CD4-positive, CD25-positive, alpha-beta regulatory T cell (primary cell): ENCODE measurements around the gene TMEM233. TPM values are rescaled to one million over a fixed set of nuclear protein-coding genes. Genes with fewer than 3 reads are reported as not detected.

ENCODE experiments used
- ATAC-seq, 2 donors: fragments of 150-1000 bp; cut with Tn5 transposase; one replicate each; pipeline ENCODE4 v1.10.0; 2021; ENCODE audit warnings: low read depth in 2 of 2, moderate number of reproducible peaks in 2 of 2, moderate library complexity in 1 of 2
- DNase-seq, 3 donors: peaks; one replicate each; pipeline versions ENCODE4 v3.0.0 to v3.0.0-alpha.2; 2012 to 2022; ENCODE audit warnings: mixed read lengths in 1 of 3
- H3K27ac ChIP-seq: one replicate; pipeline ENCODE4 v1.7.0; 2013; ENCODE audit warnings: mild to moderate bottlenecking, low read length; ENCODE audit not compliant: insufficient read depth, poor library complexity, severe bottlenecking
- H3K27me3 ChIP-seq: one replicate; pipeline ENCODE4 v1.7.0; 2013; ENCODE audit warnings: low read length; ENCODE audit not compliant: control insufficient read depth, insufficient read depth
- H3K36me3 ChIP-seq: one replicate; pipeline ENCODE4 v1.7.0; 2013; ENCODE audit warnings: mild to moderate bottlenecking, low read length, moderate library complexity; ENCODE audit not compliant: control insufficient read depth, insufficient read depth
- H3K4me1 ChIP-seq: 2 replicates; pipeline ENCODE4 v1.7.0; 2013; ENCODE audit warnings: mild to moderate bottlenecking, low read length; ENCODE audit not compliant: insufficient read depth, control insufficient read depth, poor library complexity, severe bottlenecking
- H3K4me3 ChIP-seq: one replicate; pipeline ENCODE4 v1.7.0; 2013; ENCODE audit warnings: low read depth, mild to moderate bottlenecking, low read length, moderate library complexity
- H3K9me3 ChIP-seq, 2 experiments: 1 replicate in 1 of 2; 2 replicates in 1 of 2; pipeline ENCODE4 v1.7.0; 2013; ENCODE audit warnings: low read length in 2 of 2, mild to moderate bottlenecking in 1 of 2, moderate library complexity in 1 of 2; ENCODE audit not compliant: control insufficient read depth in 2 of 2
- H3K27ac Mint-ChIP-seq, 3 donors: one replicate each; pipeline ENCODE4 v1.8.0; 2020 to 2022; ENCODE audit warnings: mild to moderate bottlenecking in 3 of 3, mixed read lengths in 3 of 3, moderate library complexity in 2 of 3
- H3K27me3 Mint-ChIP-seq: one replicate; pipeline ENCODE4 v1.8.0; 2022; ENCODE audit warnings: mild to moderate bottlenecking, mixed read lengths
- H3K36me3 Mint-ChIP-seq: one replicate; pipeline ENCODE4 v1.8.0; 2020; ENCODE audit warnings: mixed read lengths
- H3K4me1 Mint-ChIP-seq, 4 donors: one replicate each; pipeline ENCODE4 v1.8.0; 2020 to 2022; ENCODE audit warnings: mixed read lengths in 4 of 4, mild to moderate bottlenecking in 1 of 4
- H3K4me3 Mint-ChIP-seq, 4 donors: one replicate each; pipeline ENCODE4 v1.8.0; 2020 to 2022; ENCODE audit warnings: mild to moderate bottlenecking in 4 of 4, mixed read lengths in 4 of 4, moderate library complexity in 3 of 4
- H3K9me3 Mint-ChIP-seq, 7 donors: one replicate each; pipeline ENCODE4 v1.8.0; 2020 to 2022; ENCODE audit warnings: mixed read lengths in 7 of 7, mild to moderate bottlenecking in 3 of 7, moderate library complexity in 2 of 7
- polyA plus RNA-seq, 4 donors: library from polyadenylated mRNA; unstranded; fragments of 300-500 nt; fragmentation: Illumina TruSeq; gene quantifications; one replicate each; pipeline ENCODE4 v1.2.3, GENCODE V29; 2021
- total RNA-seq: library from RNA; stranded (reverse); gene quantifications from one replicate; pipeline ENCODE4 v1.2.3, GENCODE V29; 2022

TMEM233 gene
- total RNA-seq (not detected), polyA plus RNA-seq (not detected)

GRCh38 chr12:119593578-119594398 is at the start of gene TMEM233:
TSS of gene TMEM233 (plus strand) at chr12:119593774. CDS start at chr12:119593849, 75 bp downstream.
- peaks cover 68% of the 10 kb centered on the region for H3K27me3 Mint-ChIP-seq
- Histone ChIP-seq H3K27me3 (peaks cover 33% of the 10 kb centered on the region), H3K36me3 (no peaks in the 10 kb centered on the region), H3K9me3 (no peaks in the 10 kb centered on the region), H3K4me3 (no peak within 1 kb of the TSS), H3K4me1 (no peaks in the 10 kb centered on the region), H3K27ac (no peak within 1 kb of the TSS)
- DNase-seq (no peak), ATAC-seq (no peak)
- no peaks in the 10 kb centered on the region for H3K36me3 Mint-ChIP-seq
- H3K4me3 Mint-ChIP-seq: no peak within 1 kb of the TSS
- peaks cover 3 to 17% (median 7%) of the 10 kb centered on the region in 4 donors for H3K4me1 Mint-ChIP-seq
- H3K9me3 Mint-ChIP-seq: peaks cover 0 to 4% (median 0%) of the 10 kb centered on the region in 7 donors
- no peak within 1 kb of the TSS for H3K27ac Mint-ChIP-seq

GRCh38 chr12:119544765-119545625 is 48.6 kb upstream of the TMEM233 start:
- peaks cover 0 to 6% (median 0%) of the 10 kb centered on the region in 7 donors for H3K9me3 Mint-ChIP-seq
- peaks cover 18% of the 10 kb centered on the region for H3K27me3 Mint-ChIP-seq
- H3K4me3 Mint-ChIP-seq: no peak overlapping the region
- Histone ChIP-seq H3K27me3 (peaks cover 3% of the 10 kb centered on the region), H3K4me1 (no peaks in the 10 kb centered on the region), H3K9me3 (no peaks in the 10 kb centered on the region), H3K36me3 (no peaks in the 10 kb centered on the region), H3K4me3 (no peak overlapping the region), H3K27ac (no peak overlapping the region)
- no peak overlapping the region for H3K27ac Mint-ChIP-seq
- ATAC-seq: peak in 1 of 2 donors; percentile 37
- H3K36me3 Mint-ChIP-seq: no peaks in the 10 kb centered on the region
- DNase-seq: peak; percentile 25 to 68 (median 49)
- H3K4me1 Mint-ChIP-seq: no peaks in the 10 kb centered on the region

GRCh38 chr12:119546340-119546739 is 47.2 kb upstream of the TMEM233 start:
- Mint-ChIP-seq H3K27me3 (peaks cover 18% of the 10 kb centered on the region), H3K4me3 (no peak overlapping the region)

GRCh38 chr12:119547001-119547400 is 46.6 kb upstream of the TMEM233 start:
- no peak for DNase-seq
- no peaks in the 10 kb centered on the region for H3K9me3 ChIP-seq
- H3K27ac Mint-ChIP-seq: no peak overlapping the region
- no peak overlapping the region for H3K4me3 Mint-ChIP-seq
- H3K27me3 ChIP-seq: peaks cover 6% of the 10 kb centered on the region
- peaks cover 18% of the 10 kb centered on the region for H3K27me3 Mint-ChIP-seq
- H3K36me3 Mint-ChIP-seq: no peaks in the 10 kb centered on the region
- no peak overlapping the region for H3K4me3 ChIP-seq
- H3K4me1 ChIP-seq: no peaks in the 10 kb centered on the region
- peaks cover 0 to 7% (median 0%) of the 10 kb centered on the region in 7 donors for H3K9me3 Mint-ChIP-seq
- no peak for ATAC-seq
- H3K4me1 Mint-ChIP-seq: no peaks in the 10 kb centered on the region
- no peak overlapping the region for H3K27ac ChIP-seq
- no peaks in the 10 kb centered on the region for H3K36me3 ChIP-seq

More at GRCh38 chr12:119546340-119546739, 47.2 kb upstream of the TMEM233 start:
- Histone ChIP-seq H3K4me1 (no peaks in the 10 kb centered on the region), H3K27me3 (peaks cover 6% of the 10 kb centered on the region), H3K4me3 (no peak overlapping the region), H3K9me3 (no peaks in the 10 kb centered on the region), H3K27ac (no peak overlapping the region), H3K36me3 (no peaks in the 10 kb centered on the region)
- Mint-ChIP-seq H3K36me3 (no peaks in the 10 kb centered on the region), H3K4me1 (no peaks in the 10 kb centered on the region), H3K9me3 (peaks cover 0 to 7% (median 0%) of the 10 kb centered on the region in 7 donors), H3K27ac (no peak overlapping the region)
- ATAC-seq: no peak
- no peak for DNase-seq

- peaks cover 0 to 8% (median 0%) of the 10 kb centered on the region in 7 donors for H3K9me3 Mint-ChIP-seq
- H3K27ac Mint-ChIP-seq: no peak overlapping the region
- Histone ChIP-seq H3K36me3 (no peaks in the 10 kb centered on the region), H3K4me3 (no peak overlapping the region), H3K27ac (no peak overlapping the region), H3K9me3 (no peaks in the 10 kb centered on the region), H3K27me3 (peaks cover 3% of the 10 kb centered on the region), H3K4me1 (no peaks in the 10 kb centered on the region)
- no peaks in the 10 kb centered on the region for H3K36me3 Mint-ChIP-seq
- no peak for DNase-seq
- no peak for ATAC-seq
- no peaks in the 10 kb centered on the region for H3K4me1 Mint-ChIP-seq
- H3K4me3 Mint-ChIP-seq: no peak overlapping the region
- peaks cover 12% of the 10 kb centered on the region for H3K27me3 Mint-ChIP-seq
Measured at GRCh38 chr12:119556854-119557253, 36.7 kb upstream of the TMEM233 start.

- Histone ChIP-seq H3K36me3 (no peaks in the 10 kb centered on the region), H3K27me3 (no peaks in the 10 kb centered on the region), H3K4me3 (no peak overlapping the region), H3K9me3 (no peaks in the 10 kb centered on the region), H3K27ac (no peak overlapping the region), H3K4me1 (no peaks in the 10 kb centered on the region)
- H3K4me3 Mint-ChIP-seq: no peak overlapping the region
- ATAC-seq (no peak), DNase-seq (no peak)
- peaks cover 3% of the 10 kb centered on the region for H3K27me3 Mint-ChIP-seq
- H3K27ac Mint-ChIP-seq: no peak overlapping the region
- no peaks in the 10 kb centered on the region for H3K4me1 Mint-ChIP-seq
- no peaks in the 10 kb centered on the region for H3K9me3 Mint-ChIP-seq
- no peaks in the 10 kb centered on the region for H3K36me3 Mint-ChIP-seq
Measured at GRCh38 chr12:119565404-119565803, 28.2 kb upstream of the TMEM233 start.

- Mint-ChIP-seq H3K27me3 (peaks cover 9% of the 10 kb centered on the region), H3K4me1 (no peaks in the 10 kb centered on the region), H3K36me3 (no peaks in the 10 kb centered on the region), H3K9me3 (peaks cover 0 to 6% (median 0%) of the 10 kb centered on the region in 7 donors), H3K27ac (no peak overlapping the region), H3K4me3 (no peak overlapping the region)
- no peak overlapping the region for H3K4me3 ChIP-seq
- DNase-seq: no peak
- H3K36me3 ChIP-seq: no peaks in the 10 kb centered on the region
- H3K27me3 ChIP-seq: peaks cover under 1% of the 10 kb centered on the region
- H3K4me1 ChIP-seq: no peaks in the 10 kb centered on the region
- ATAC-seq: no peak
- H3K9me3 ChIP-seq: no peaks in the 10 kb centered on the region
- H3K27ac ChIP-seq: no peak overlapping the region
Measured at GRCh38 chr12:119570771-119571170, 22.8 kb upstream of the TMEM233 start.
